Liver (tissue), 9 donors: ENCODE measurements around the gene FAM149B1. TPM values are rescaled to one million over a fixed set of nuclear protein-coding genes. Genes with fewer than 3 reads are reported as not detected.
A peak's percentile ranks its signal among the peaks of the same experiment; 100 is the strongest.

Experiments used
- DNase-seq: peaks from one replicate; pipeline ENCODE4 v3.0.0-alpha.2; 2017; ENCODE audit warnings: low spot score
- H3K27ac ChIP-seq, 2 donors: one replicate each; pipeline ENCODE4 v1.7.0; 2013; ENCODE audit warnings: inconsistent platforms in 2 of 2, low read length in 2 of 2, control low read depth in 1 of 2, low read depth in 1 of 2, mild to moderate bottlenecking in 1 of 2
- H3K27me3 ChIP-seq, 4 donors: one replicate each; pipeline versions ENCODE4 v1.6.1 to v1.7.0; 2013; ENCODE audit warnings: low read length in 3 of 4, inconsistent platforms in 1 of 4, mild to moderate bottlenecking in 1 of 4, moderate library complexity in 1 of 4; ENCODE audit not compliant: control insufficient read depth in 4 of 4, insufficient read depth in 4 of 4
- H3K36me3 ChIP-seq, 4 donors: one replicate each; pipeline versions ENCODE4 v1.6.1 to v1.7.0; 2013; ENCODE audit warnings: low read length in 3 of 4, mild to moderate bottlenecking in 3 of 4, low read depth in 1 of 4, moderate library complexity in 1 of 4; ENCODE audit not compliant: control insufficient read depth in 4 of 4, insufficient read depth in 3 of 4
- H3K4me1 ChIP-seq, 4 donors: one replicate each; pipeline versions ENCODE4 v1.6.1 to v1.7.0; 2013; ENCODE audit warnings: low read length in 3 of 4, mild to moderate bottlenecking in 3 of 4, moderate library complexity in 1 of 4; ENCODE audit not compliant: control insufficient read depth in 4 of 4, insufficient read depth in 4 of 4
- H3K4me3 ChIP-seq, 3 donors: one replicate each; pipeline versions ENCODE4 v1.6.1 to v1.7.0; 2013; ENCODE audit warnings: low read length in 3 of 3, control low read depth in 1 of 3, low read depth in 1 of 3, mild to moderate bottlenecking in 1 of 3
- H3K9ac ChIP-seq, 2 donors: one replicate each; pipeline ENCODE4 v1.7.0; 2013; ENCODE audit warnings: low read length in 2 of 2, mild to moderate bottlenecking in 2 of 2, moderate library complexity in 2 of 2, control low read depth in 1 of 2, low read depth in 1 of 2
- H3K9me3 ChIP-seq, 4 donors: one replicate each; pipeline versions ENCODE4 v1.6.1 to v1.7.0; 2013; ENCODE audit warnings: low read length in 3 of 4; ENCODE audit not compliant: control insufficient read depth in 4 of 4
- EGR1 ChIP-seq, 2 donors: IDR thresholded peaks; 2 replicates each; pipeline ENCODE4 v1.6.1; 2016 to 2018; ENCODE audit warnings: antibody characterized with exemption in 2 of 2, low read depth in 2 of 2
- FOXA2 ChIP-seq: IDR thresholded peaks from 2 replicates; pipeline ENCODE4 v1.6.1; 2016; ENCODE audit warnings: antibody characterized with exemption
- GABPA ChIP-seq, 2 donors: IDR thresholded peaks in 1 of 2; conservative IDR thresholded peaks in 1 of 2; 2 replicates each; pipeline ENCODE4 v1.6.1; 2016; ENCODE audit warnings: antibody characterized with exemption in 2 of 2, mild to moderate bottlenecking in 1 of 2, moderate library complexity in 1 of 2
- HNF4A ChIP-seq, 2 donors: conservative IDR thresholded peaks; 2 replicates each; pipeline ENCODE4 v1.6.1; 2016; ENCODE audit warnings: antibody characterized with exemption in 2 of 2, mild to moderate bottlenecking in 2 of 2
- MAX ChIP-seq: IDR thresholded peaks from 2 replicates; pipeline ENCODE4 v1.6.1; 2016; ENCODE audit warnings: antibody characterized with exemption
- RAD21 ChIP-seq, 2 donors: IDR thresholded peaks; 2 replicates each; pipeline ENCODE4 v1.6.1; 2016; ENCODE audit warnings: antibody characterized with exemption in 2 of 2, mild to moderate bottlenecking in 2 of 2
- REST ChIP-seq: IDR thresholded peaks from 2 replicates; pipeline ENCODE4 v1.6.1; 2016; ENCODE audit warnings: antibody characterized with exemption, mild to moderate bottlenecking
- RXRA ChIP-seq, 2 donors: IDR thresholded peaks; 2 replicates each; pipeline ENCODE4 v1.6.1; 2017 to 2018; ENCODE audit warnings: antibody characterized with exemption in 2 of 2, mild to moderate bottlenecking in 1 of 2
- SP1 ChIP-seq: IDR thresholded peaks from 2 replicates; pipeline ENCODE4 v1.6.1; 2018; ENCODE audit warnings: antibody characterized with exemption, mild to moderate bottlenecking
- TAF1 ChIP-seq: conservative IDR thresholded peaks from 2 replicates; pipeline ENCODE4 v1.6.1; 2016; ENCODE audit warnings: antibody characterized with exemption, mild to moderate bottlenecking
- YY1 ChIP-seq: IDR thresholded peaks from 2 replicates; pipeline ENCODE4 v1.6.1; 2016; ENCODE audit warnings: antibody characterized with exemption, mild to moderate bottlenecking
- ZBTB33 ChIP-seq: IDR thresholded peaks from 2 replicates; pipeline ENCODE4 v1.6.1; 2016; ENCODE audit warnings: antibody characterized with exemption
- WGBS: extraction: QIAGEN DNeasy Blood & Tissue Kit; methylation state at CpG from one replicate; pipeline ENCODE4 v1.1.7; 2013; 5-methylcytosine and 5-hydroxymethylcytosine counted together
- polyA plus RNA-seq, 2 donors: library from polyadenylated mRNA; stranded (reverse) in 1 of 2; unstranded in 1 of 2; fragments of 200-250 nt in 1 of 2; fragments of >200 nt in 1 of 2; fragmentation: Nextera tagmentation in 1 of 2; extraction: Ambion mirVana in 1 of 2; gene quantifications; one replicate each; pipeline versions ENCODE4 v1.2.1 to v1.2.3, GENCODE V29; 2013 to 2015
- total RNA-seq, 2 donors: library from RNA; depleted of rRNA; stranded (reverse); fragments of >200 nt; gene quantifications; one replicate each; pipeline ENCODE4 v1.2.3, GENCODE V29; 2014
- donor health status: healthy.
- donor health status: healthy.
- donor health status: healthy.
- donor health status: healthy.
- donor health status: healthy.

FAM149B1 gene
- total and polyA plus RNA-seq, 4 donors, result 7.3 to 12.9 (median 9.1) TPM

- H3K4me3 ChIP-seq, result peak overlapping the region; percentile 78 to 92 (median 83)
- WGBS, result 2% methylated on average over 8 of the region's 8 CpGs
- no peaks in the 10 kb centered on the region for H3K9me3 ChIP-seq
- H3K9ac ChIP-seq, result peak overlapping the region; percentile 49 to 87
- DNase-seq, result no peak
- H3K27ac ChIP-seq, result peak overlapping the region; percentile 45 to 71
- peaks cover 3 to 34% (median 29%) of the 10 kb centered on the region in 4 donors for H3K4me1 ChIP-seq
- TF ChIP-seq TAF1, result no peak
- no peak for TF ChIP-seq SP1
- TF ChIP-seq FOXA2, result no peak
- H3K36me3 ChIP-seq, result peaks cover 3 to 20% (median 19%) of the 10 kb centered on the region in 4 donors
- no peaks in the 10 kb centered on the region for H3K27me3 ChIP-seq
These were observed 78.4 kb downstream of the FAM149B1 start for GRCh38 chr10:73246322-73246645.

DNA sequence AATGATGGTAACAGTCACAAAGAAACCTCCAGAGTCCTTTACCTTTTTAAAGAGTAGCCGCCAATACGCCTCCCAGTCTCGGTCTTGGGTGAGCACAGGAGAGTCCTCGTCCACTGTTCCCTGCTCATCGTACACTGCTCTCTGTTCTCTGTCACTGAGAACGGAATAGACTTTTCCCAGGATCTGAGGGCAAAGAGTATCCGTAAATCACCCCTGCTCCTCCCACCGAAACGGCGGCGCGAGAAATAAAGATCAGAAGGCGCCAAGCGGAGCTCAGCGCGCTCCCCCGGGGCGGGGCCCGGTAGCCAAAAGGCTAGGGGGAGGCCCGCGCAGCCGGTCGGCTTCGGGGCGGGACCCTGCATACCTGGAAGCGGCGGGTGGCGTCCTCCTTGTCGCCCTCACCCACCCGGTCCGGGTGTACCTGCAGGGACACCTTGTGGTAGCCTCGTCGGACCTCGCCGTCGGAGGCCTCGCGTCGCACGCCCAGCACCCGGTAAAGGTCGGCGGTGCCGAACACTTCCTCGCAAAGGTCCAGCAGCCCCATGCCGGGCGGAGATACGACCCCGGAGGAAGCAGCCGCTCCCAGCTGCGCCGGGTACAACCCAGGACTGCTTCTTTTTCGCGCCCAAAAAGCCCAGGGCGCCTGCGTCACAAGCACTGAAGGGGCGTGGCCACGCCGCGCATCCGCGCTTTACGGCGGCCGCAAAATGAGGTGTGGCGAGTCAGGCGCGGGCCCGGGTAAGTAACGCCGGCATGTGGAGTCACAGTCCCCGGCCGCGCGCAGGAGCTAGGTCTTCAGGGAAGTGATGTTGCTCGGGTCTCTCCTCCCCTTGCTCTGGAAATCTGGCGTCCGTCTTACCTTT lies 79.0 kb downstream of the FAM149B1 start, which contains the start of gene DNAJC9:
DNAJC9 (minus strand) TSS at position 610 of the 863 bp plus-strand sequence; CDS start at position 544, 66 bp downstream.
- Histone ChIP-seq H3K9me3 (no peaks in the 10 kb centered on the region), H3K27me3 (no peaks in the 10 kb centered on the region), H3K27ac (peak within 1 kb of the TSS; percentile 45 to 71), H3K36me3 (peaks cover 3 to 15% (median 13%) of the 10 kb centered on the region in 4 donors), H3K4me3 (peak within 1 kb of the TSS; percentile 78 to 92 (median 83)), H3K4me1 (peaks cover 8 to 39% (median 35%) of the 10 kb centered on the region in 4 donors), H3K9ac (peak within 1 kb of the TSS; percentile 49 to 87)
- under 1% methylated on average over 78 of the region's 78 CpGs for WGBS
- peak; percentile 99 for DNase-seq
- TF ChIP-seq HNF4A (conservative IDR thresholded peaks at IDR 0.05) (peak; percentile 42 to 62), TAF1 (peak; percentile 93), ZBTB33 (peak; percentile 80), MAX (peak; percentile 78), RAD21 (IDR thresholded peaks at IDR 0.05) (peak in 1 of 2 donors; percentile 26), EGR1 (IDR thresholded peaks at IDR 0.05; ENCODE audit: low read depth in 2 of 2) (peak in 1 of 2 donors; percentile 33), RXRA (IDR thresholded peaks at IDR 0.05) (no peak), YY1 (peak; percentile 76), REST (no peak), GABPA (IDR thresholded peaks at IDR 0.05 in 1 of 2, conservative IDR thresholded peaks at IDR 0.05 in 1 of 2) (peak in 1 of 2 donors; percentile 87), SP1 (peak; percentile 33)
